Sigmoid colon (tissue), 3 donors: ENCODE data around the gene ACSL1.

Experiments used
- CTCF ChIP-seq, 4 experiments: fragments of 450-650 bp in 3 of 4; fragments of 200-600 bp in 1 of 4; IDR thresholded peaks; one replicate each; pipeline ENCODE4 v1.5.1; 2016 to 2019; ENCODE audit warnings: antibody characterized with exemption in 4 of 4, mild to moderate bottlenecking in 3 of 4, moderate library complexity in 2 of 4
- POLR2A ChIP-seq, 2 donors: fragments of 450-650 bp; IDR thresholded peaks; one replicate each; pipeline ENCODE4 v1.6.1; 2016; ENCODE audit warnings: antibody characterized with exemption in 2 of 2, mild to moderate bottlenecking in 2 of 2, moderate library complexity in 2 of 2

DNA sequence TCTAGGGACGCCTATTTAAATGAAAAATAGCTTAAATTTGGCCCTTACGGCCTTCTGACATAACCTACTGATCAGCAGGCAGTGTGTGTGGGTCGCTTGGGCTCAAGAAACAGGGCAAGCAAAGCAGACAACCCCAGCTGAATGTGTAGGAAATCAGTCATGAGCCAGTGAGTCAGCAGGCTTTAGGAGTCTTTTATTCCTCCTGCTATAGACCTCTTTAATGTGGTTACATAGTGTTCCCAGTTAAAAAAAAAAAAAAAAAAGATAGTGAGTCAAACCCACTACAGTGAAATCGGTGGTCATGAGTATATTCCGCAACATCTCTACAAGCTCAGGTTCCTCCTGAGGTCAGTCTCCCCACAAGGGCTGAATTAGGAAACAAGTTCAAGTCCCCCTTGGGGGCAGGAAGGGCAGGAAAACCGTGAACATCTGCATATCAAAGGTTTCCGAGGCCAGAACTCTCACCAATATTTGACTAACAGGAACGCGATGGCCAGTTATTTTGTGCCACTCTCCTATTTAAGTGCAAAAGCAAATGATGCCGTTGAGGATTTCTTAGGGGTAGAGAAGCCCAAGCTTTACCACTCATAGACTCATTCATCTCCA, 32.7 kb downstream of the ACSL1 start:
- TF ChIP-seq POLR2A (IDR thresholded peaks at IDR 0.05) (no peak), CTCF (IDR thresholded peaks at IDR 0.05) (no peak)
